Measurements from ENCODE around the gene EVPL.
"Not testable (repeated sequence)": the region's sequence is repeated elsewhere in the genome, so short reads cannot be mapped to it uniquely, and the experiment has no call there.

The EVPL gene

GRCh38 chr17:76044475-76045007 lies 17.4 kb upstream of the EVPL start:
- Histone ChIP-seq H3K4me1 (ENCODE audit: control insufficient read depth in 1 of 2, insufficient read depth in 2 of 2, low read length in 2 of 2) (peaks cover 3 to 23% of the 10 kb centered on the region in 2 donors), H3K36me3 (ENCODE audit: control insufficient read depth in 1 of 2, insufficient read depth in 2 of 2, low read length in 2 of 2) (peaks cover 82 to 93% of the 10 kb centered on the region in 2 donors)
- H3K27me3 ChIP-seq (ENCODE audit: low read depth, low read length); H3K27ac ChIP-seq (ENCODE audit: low read length); H3K9me3 ChIP-seq (ENCODE audit: control insufficient read depth in 1 of 2, low read length in 2 of 2); H3K4me3 ChIP-seq (ENCODE audit: low read depth in 1 of 2, low read length in 2 of 2): not testable (repeated sequence)

GRCh38 chr17:76042868-76043267 lies 15.8 kb upstream of the EVPL start:
- not testable (repeated sequence) for H3K4me3 ChIP-seq (ENCODE audit: low read depth in 1 of 2, low read length in 2 of 2); H3K9me3 ChIP-seq (ENCODE audit: control insufficient read depth in 1 of 2, low read length in 2 of 2); H3K27me3 ChIP-seq (ENCODE audit: low read depth, low read length); H3K27ac ChIP-seq (ENCODE audit: low read length); H3K4me1 ChIP-seq (ENCODE audit: control insufficient read depth in 1 of 2, insufficient read depth in 2 of 2, low read length in 2 of 2)
- H3K36me3 ChIP-seq (ENCODE audit: control insufficient read depth in 1 of 2, insufficient read depth in 2 of 2, low read length in 2 of 2): peaks cover 81 to 88% of the 10 kb centered on the region in 2 donors

GRCh38 chr17:76040376-76040775 lies 13.3 kb upstream of the EVPL start:
- Histone ChIP-seq H3K27ac (ENCODE audit: low read length) (no peak overlapping the region), H3K9me3 (ENCODE audit: control insufficient read depth in 1 of 2, low read length in 2 of 2) (no peaks in the 10 kb centered on the region), H3K4me3 (ENCODE audit: low read depth in 1 of 2, low read length in 2 of 2) (no peak overlapping the region), H3K36me3 (ENCODE audit: control insufficient read depth in 1 of 2, insufficient read depth in 2 of 2, low read length in 2 of 2) (peaks cover 63 to 65% of the 10 kb centered on the region in 2 donors), H3K4me1 (ENCODE audit: control insufficient read depth in 1 of 2, insufficient read depth in 2 of 2, low read length in 2 of 2) (peaks cover 4 to 21% of the 10 kb centered on the region in 2 donors), H3K27me3 (ENCODE audit: low read depth, low read length) (no peaks in the 10 kb centered on the region)

- Histone ChIP-seq H3K27me3 (ENCODE audit: low read depth, low read length) (no peaks in the 10 kb centered on the region), H3K4me3 (ENCODE audit: low read depth in 1 of 2, low read length in 2 of 2) (no peak overlapping the region), H3K4me1 (ENCODE audit: control insufficient read depth in 1 of 2, insufficient read depth in 2 of 2, low read length in 2 of 2) (peaks cover 4 to 30% of the 10 kb centered on the region in 2 donors), H3K27ac (ENCODE audit: low read length) (peak overlapping the region; percentile 64), H3K9me3 (ENCODE audit: control insufficient read depth in 1 of 2, low read length in 2 of 2) (no peaks in the 10 kb centered on the region), H3K36me3 (ENCODE audit: control insufficient read depth in 1 of 2, insufficient read depth in 2 of 2, low read length in 2 of 2) (peaks cover 54% of the 10 kb centered on the region in 2 donors)
Observed at GRCh38 chr17:76039121-76039520, 12.0 kb upstream of the EVPL start.

GRCh38 chr17:76038050-76038449 lies 10.9 kb upstream of the EVPL start:
- no peaks in the 10 kb centered on the region for H3K9me3 ChIP-seq (ENCODE audit: control insufficient read depth in 1 of 2, low read length in 2 of 2)
- H3K27ac ChIP-seq (ENCODE audit: low read length): peak overlapping the region; percentile 65
- peaks cover 43 to 44% of the 10 kb centered on the region in 2 donors for H3K36me3 ChIP-seq (ENCODE audit: control insufficient read depth in 1 of 2, insufficient read depth in 2 of 2, low read length in 2 of 2)
- H3K27me3 ChIP-seq (ENCODE audit: low read depth, low read length): no peaks in the 10 kb centered on the region
- peaks cover 4 to 40% of the 10 kb centered on the region in 2 donors for H3K4me1 ChIP-seq (ENCODE audit: control insufficient read depth in 1 of 2, insufficient read depth in 2 of 2, low read length in 2 of 2)
- H3K4me3 ChIP-seq (ENCODE audit: low read depth in 1 of 2, low read length in 2 of 2): no peak overlapping the region

- Histone ChIP-seq H3K9me3 (ENCODE audit: control insufficient read depth in 1 of 2, low read length in 2 of 2) (no peaks in the 10 kb centered on the region), H3K4me3 (ENCODE audit: low read depth in 1 of 2, low read length in 2 of 2) (peak overlapping the region in 1 of 2 donors; percentile 31), H3K36me3 (ENCODE audit: control insufficient read depth in 1 of 2, insufficient read depth in 2 of 2, low read length in 2 of 2) (peaks cover 30 to 35% of the 10 kb centered on the region in 2 donors), H3K27me3 (ENCODE audit: low read depth, low read length) (no peaks in the 10 kb centered on the region), H3K27ac (ENCODE audit: low read length) (no peak overlapping the region), H3K4me1 (ENCODE audit: control insufficient read depth in 1 of 2, insufficient read depth in 2 of 2, low read length in 2 of 2) (peaks cover 4 to 41% of the 10 kb centered on the region in 2 donors)
Observed at GRCh38 chr17:76036497-76037261, 9.6 kb upstream of the EVPL start.

GRCh38 chr17:76034428-76035350 lies 7.6 kb upstream of the EVPL start:
- Histone ChIP-seq H3K9me3 (ENCODE audit: control insufficient read depth in 1 of 2, low read length in 2 of 2) (no peaks in the 10 kb centered on the region), H3K36me3 (ENCODE audit: control insufficient read depth in 1 of 2, insufficient read depth in 2 of 2, low read length in 2 of 2) (peaks cover 11 to 16% of the 10 kb centered on the region in 2 donors), H3K27me3 (ENCODE audit: low read depth, low read length) (no peaks in the 10 kb centered on the region), H3K27ac (ENCODE audit: low read length) (peak overlapping the region; percentile 37), H3K4me1 (ENCODE audit: control insufficient read depth in 1 of 2, insufficient read depth in 2 of 2, low read length in 2 of 2) (peaks cover 3 to 32% of the 10 kb centered on the region in 2 donors), H3K4me3 (ENCODE audit: low read depth in 1 of 2, low read length in 2 of 2) (no peak overlapping the region)

- Histone ChIP-seq H3K27ac (ENCODE audit: low read length) (no peak overlapping the region), H3K4me1 (ENCODE audit: control insufficient read depth in 1 of 2, insufficient read depth in 2 of 2, low read length in 2 of 2) (peaks cover 0 to 32% of the 10 kb centered on the region in 2 donors), H3K4me3 (ENCODE audit: low read depth in 1 of 2, low read length in 2 of 2) (no peak overlapping the region), H3K36me3 (ENCODE audit: control insufficient read depth in 1 of 2, insufficient read depth in 2 of 2, low read length in 2 of 2) (peaks cover 0 to under 1% of the 10 kb centered on the region in 2 donors), H3K27me3 (ENCODE audit: low read depth, low read length) (no peaks in the 10 kb centered on the region), H3K9me3 (ENCODE audit: control insufficient read depth in 1 of 2, low read length in 2 of 2) (no peaks in the 10 kb centered on the region)
Observed at GRCh38 chr17:76033139-76033538, 6.0 kb upstream of the EVPL start.

- Histone ChIP-seq H3K4me3 (ENCODE audit: low read depth in 1 of 2, low read length in 2 of 2) (no peak overlapping the region), H3K4me1 (ENCODE audit: control insufficient read depth in 1 of 2, insufficient read depth in 2 of 2, low read length in 2 of 2) (peaks cover 0 to 32% of the 10 kb centered on the region in 2 donors), H3K9me3 (ENCODE audit: control insufficient read depth in 1 of 2, low read length in 2 of 2) (no peaks in the 10 kb centered on the region), H3K36me3 (ENCODE audit: control insufficient read depth in 1 of 2, insufficient read depth in 2 of 2, low read length in 2 of 2) (no peaks in the 10 kb centered on the region), H3K27me3 (ENCODE audit: low read depth, low read length) (no peaks in the 10 kb centered on the region), H3K27ac (ENCODE audit: low read length) (no peak overlapping the region)
Observed at GRCh38 chr17:76032780-76033108, 5.6 kb upstream of the EVPL start.

GRCh38 chr17:76032073-76032779 lies 5.1 kb upstream of the EVPL start:
- Histone ChIP-seq H3K27ac (ENCODE audit: low read length) (no peak overlapping the region), H3K4me1 (ENCODE audit: control insufficient read depth in 1 of 2, insufficient read depth in 2 of 2, low read length in 2 of 2) (peaks cover 0 to 26% of the 10 kb centered on the region in 2 donors), H3K9me3 (ENCODE audit: control insufficient read depth in 1 of 2, low read length in 2 of 2) (no peaks in the 10 kb centered on the region), H3K36me3 (ENCODE audit: control insufficient read depth in 1 of 2, insufficient read depth in 2 of 2, low read length in 2 of 2) (no peaks in the 10 kb centered on the region), H3K4me3 (ENCODE audit: low read depth in 1 of 2, low read length in 2 of 2) (no peak overlapping the region), H3K27me3 (ENCODE audit: low read depth, low read length) (no peaks in the 10 kb centered on the region)

GRCh38 chr17:76026714-76027158 lies 370 bp downstream of the EVPL start:
- H3K4me1 ChIP-seq (ENCODE audit: control insufficient read depth in 1 of 2, insufficient read depth in 2 of 2, low read length in 2 of 2): no peaks in the 10 kb centered on the region
- H3K4me3 ChIP-seq (ENCODE audit: low read depth in 1 of 2, low read length in 2 of 2): peak overlapping the region in 1 of 2 donors; percentile 40
- H3K36me3 ChIP-seq (ENCODE audit: control insufficient read depth in 1 of 2, insufficient read depth in 2 of 2, low read length in 2 of 2): no peaks in the 10 kb centered on the region
- H3K9me3 ChIP-seq (ENCODE audit: control insufficient read depth in 1 of 2, low read length in 2 of 2): no peaks in the 10 kb centered on the region
- H3K27me3 ChIP-seq (ENCODE audit: low read depth, low read length): no peaks in the 10 kb centered on the region
- no peak overlapping the region for H3K27ac ChIP-seq (ENCODE audit: low read length)

All from muscle layer of duodenum (tissue), 2 donors.